Common myeloid progenitor, CD34-positive (primary cell): ENCODE results near the gene GLIPR1L2.
"Not testable (repeated sequence)": the region's sequence is repeated elsewhere in the genome, so short reads cannot be mapped to it uniquely, and the experiment has no call there.

Experiments used
- CTCF ChIA-PET: fragments of 350-600 bp; sonication (Branson Sonifier 250); formaldehyde crosslinking; loops from one replicate; lab custom pipeline; 2021; ENCODE audit warnings: antibody characterized with exemption; lab: Charles Lee
- POLR2A ChIA-PET: fragments of 350-600 bp; sonication (Branson Sonifier 250); formaldehyde crosslinking; loops from one replicate; lab custom pipeline; 2021; ENCODE audit warnings: antibody characterized with exemption; lab: Charles Lee
- DNase-seq, 3 donors: peaks; one replicate each; pipeline versions ENCODE4 v3.0.0 to v3.0.0-alpha.2; 2013
- H3K27ac ChIP-seq, 2 experiments: 1 replicate in 1 of 2; 2 replicates in 1 of 2; pipeline ENCODE4 v1.7.0; 2013; ENCODE audit warnings: inconsistent platforms in 2 of 2, low read length in 2 of 2, mild to moderate bottlenecking in 2 of 2, low read depth in 1 of 2, moderate library complexity in 1 of 2; ENCODE audit not compliant: severe bottlenecking in 2 of 2, insufficient read depth in 1 of 2, poor library complexity in 1 of 2
- H3K27me3 ChIP-seq, 5 experiments: replicated peaks in 2 of 5; 1 replicate in 3 of 5; 2 replicates in 2 of 5; pipeline versions ENCODE4 v1.6.1 to v1.7.0; 2013; ENCODE audit warnings: low read length in 4 of 5, mild to moderate bottlenecking in 2 of 5, moderate library complexity in 2 of 5, inconsistent platforms in 1 of 5; ENCODE audit not compliant: insufficient read depth in 5 of 5, control insufficient read depth in 4 of 5
- H3K36me3 ChIP-seq, 4 experiments: 1 replicate in 2 of 4; 2 replicates in 2 of 4; pipeline versions ENCODE4 v1.6.1 to v1.7.0; 2013; ENCODE audit warnings: low read length in 3 of 4, control low read depth in 1 of 4, mild to moderate bottlenecking in 1 of 4; ENCODE audit not compliant: control insufficient read depth in 4 of 4, insufficient read depth in 4 of 4
- H3K4me1 ChIP-seq, 4 experiments: 1 replicate in 3 of 4; 2 replicates in 1 of 4; pipeline versions ENCODE4 v1.6.1 to v1.7.1; 2013; ENCODE audit warnings: low read length in 3 of 4, mild to moderate bottlenecking in 3 of 4, control low read depth in 1 of 4, inconsistent platforms in 1 of 4, moderate library complexity in 1 of 4; ENCODE audit not compliant: control insufficient read depth in 4 of 4, insufficient read depth in 4 of 4; ENCODE audit errors: control extremely low read depth in 1 of 4
- H3K4me3 ChIP-seq, 7 experiments: 1 replicate in 4 of 7; 2 replicates in 3 of 7; pipeline versions ENCODE4 v1.5.1 to v1.7.0; 2013; ENCODE audit warnings: mild to moderate bottlenecking in 7 of 7, low read length in 6 of 7, moderate library complexity in 6 of 7, inconsistent platforms in 2 of 7, low read depth in 2 of 7, control low read depth in 1 of 7; ENCODE audit not compliant: insufficient read depth in 4 of 7, control insufficient read depth in 1 of 7; ENCODE audit errors: extremely low read depth in 1 of 7
- H3K9me3 ChIP-seq, 5 experiments: 1 replicate in 4 of 5; 2 replicates in 1 of 5; pipeline versions ENCODE4 v1.6.1 to v1.7.1; 2013; ENCODE audit warnings: low read length in 4 of 5, mild to moderate bottlenecking in 2 of 5, inconsistent platforms in 1 of 5, low read depth in 1 of 5, moderate library complexity in 1 of 5; ENCODE audit not compliant: control insufficient read depth in 4 of 5, insufficient read depth in 2 of 5; ENCODE audit errors: control extremely low read depth in 1 of 5
- WGBS: methylation state at CpG from one replicate; pipeline ENCODE4 v1.1.5; 2013; ENCODE audit not compliant: insufficient coverage; 5-methylcytosine and 5-hydroxymethylcytosine counted together

GLIPR1L2 gene

DNA sequence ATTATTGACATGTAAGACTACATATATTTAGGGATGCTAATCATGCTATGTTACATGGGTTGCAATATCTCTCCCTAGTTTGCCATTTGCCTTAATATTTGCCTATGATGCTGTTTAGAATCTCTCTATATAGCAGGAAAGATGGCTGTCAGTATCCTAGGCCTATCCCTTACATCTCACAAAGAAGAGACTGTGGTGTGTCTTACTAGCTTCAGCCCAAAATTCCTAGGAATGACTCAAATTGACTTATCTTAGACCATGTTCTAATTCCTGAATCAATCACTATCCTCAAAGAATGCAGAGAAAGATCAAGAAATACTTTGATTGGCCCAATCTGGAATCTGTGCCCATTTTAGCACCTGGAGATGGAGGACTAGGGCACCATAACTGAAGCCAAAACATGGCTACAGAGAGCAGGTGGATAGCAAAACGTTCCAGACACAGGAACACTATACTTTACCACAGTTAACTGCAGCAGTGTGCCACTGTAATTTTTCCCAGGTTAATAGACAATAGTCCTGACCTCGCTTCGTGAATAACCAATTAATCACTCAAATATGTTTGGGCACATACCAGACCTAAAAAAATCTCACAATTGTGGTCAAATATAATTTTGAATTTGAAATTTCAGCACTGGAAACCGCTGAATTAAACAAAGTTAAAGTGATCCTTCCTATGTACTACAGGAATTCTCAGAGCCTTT is 57.0 kb downstream of the GLIPR1L2 start:
- Histone ChIP-seq H3K36me3 (no peaks in the 10 kb centered on the region), H3K27me3 (no peaks in the 10 kb centered on the region), H3K27ac (no peak overlapping the region), H3K4me3 (no peak overlapping the region), H3K9me3 (peaks cover 0 to 2% (median 0%) of the 10 kb centered on the region in 5 experiments), H3K4me1 (peaks cover 0 to 30% (median 19%) of the 10 kb centered on the region in 4 experiments)
- no CpG with 5 or more reads among the region's 4 CpGs for WGBS
- ChIA-PET CTCF (interaction anchor here (1.7 to 2.5 kb wide), 3 partner anchors 10 to 35 kb away, joined by 5 to 7 read pairs (median 6); partner anchors contain the start of gene GLIPR1), POLR2A (no interaction called here)
- DNase-seq = no peak

DNA sequence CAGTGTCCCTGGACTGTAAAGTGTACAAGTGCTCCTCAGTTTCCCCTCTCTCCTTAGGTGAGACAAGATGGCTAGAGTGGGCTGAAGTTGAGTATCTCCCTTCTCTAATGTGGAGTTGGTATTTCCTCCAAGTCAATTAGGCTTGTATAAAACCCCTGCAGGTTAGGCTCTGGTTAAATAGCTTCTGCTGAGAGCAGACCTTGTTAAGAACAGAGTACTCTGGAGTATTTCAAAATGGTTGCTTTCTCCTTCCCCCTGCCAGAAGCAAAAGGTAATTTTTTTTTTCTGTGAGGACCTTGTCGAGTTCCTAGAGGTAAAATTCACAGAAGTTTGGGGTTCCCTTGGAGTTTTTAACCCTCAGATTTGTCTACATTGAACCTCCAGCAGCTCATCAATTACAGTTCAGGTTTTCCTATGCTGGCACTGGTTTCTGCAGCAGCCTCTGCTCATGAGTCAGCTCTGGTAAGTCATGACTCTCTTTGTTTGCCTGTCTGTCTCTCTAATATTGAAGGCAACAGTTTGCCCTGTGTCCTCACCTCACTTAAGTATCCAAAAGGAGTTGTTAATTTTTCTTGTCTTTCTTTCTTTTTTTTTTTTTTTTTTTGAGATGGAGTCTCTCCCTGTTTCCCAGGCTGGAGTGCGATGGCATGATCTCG is 61.9 kb downstream of the GLIPR1L2 start:
- peak in 1 of 3 donors; percentile 49 for DNase-seq

DNA sequence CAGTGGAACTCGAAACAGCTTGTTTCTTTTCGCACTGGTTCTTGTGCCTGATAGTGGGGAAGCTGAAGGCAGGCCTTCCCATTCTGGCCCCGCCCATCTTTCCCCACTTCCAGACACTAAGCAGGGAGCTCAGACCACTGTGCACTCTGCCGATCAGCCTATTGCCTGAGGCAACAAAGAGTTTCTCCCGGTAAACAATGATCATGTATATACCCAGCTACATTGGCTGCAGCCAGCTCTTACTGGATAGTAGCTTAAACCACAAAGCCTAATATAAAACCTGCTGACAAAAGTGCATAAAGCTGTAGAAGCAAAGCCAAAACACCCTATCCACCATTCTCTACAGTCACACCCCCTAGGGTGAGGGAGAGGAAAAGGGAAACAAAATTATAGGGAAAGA is 65.0 kb downstream of the GLIPR1L2 start:
- Histone ChIP-seq H3K4me1 (peaks cover 6 to 43% (median 29%) of the 10 kb centered on the region in 4 experiments), H3K27ac (no peak overlapping the region), H3K9me3 (peaks cover 0 to 6% (median 3%) of the 10 kb centered on the region in 5 experiments), H3K27me3 (no peaks in the 10 kb centered on the region), H3K4me3 (peak overlapping the region in 2 of 7 experiments; percentile 4 to 24), H3K36me3 (no peaks in the 10 kb centered on the region)
- peak in 1 of 3 donors; percentile 13 for DNase-seq
- CTCF ChIA-PET = interaction anchor here (0.7 to 2.6 kb wide), 7 partner anchors 14 to 65 kb away, joined by 3 to 13 read pairs (median 4); partner anchors contain the start of gene GLIPR1L2
- POLR2A ChIA-PET = no interaction called here
- no CpG with 5 or more reads among the region's 5 CpGs for WGBS

More for the DNA sequence above, 61.9 kb downstream of the GLIPR1L2 start:
- ChIA-PET CTCF (interaction anchor here (1.0 to 2.6 kb wide), 2 partner anchors 32 to 52 kb away, joined by 4 to 13 read pairs; no protein-coding TSS in a partner anchor), POLR2A (no interaction called here)
- Histone ChIP-seq H3K4me3 (no peak overlapping the region), H3K4me1 (peaks cover 6 to 35% (median 25%) of the 10 kb centered on the region in 4 experiments), H3K27ac (no peak overlapping the region), H3K9me3 (peaks cover 0 to 2% (median 0%) of the 10 kb centered on the region in 5 experiments), H3K27me3 (no peaks in the 10 kb centered on the region), H3K36me3 (no peaks in the 10 kb centered on the region)
- WGBS = no CpG with 5 or more reads among the region's 3 CpGs

DNA sequence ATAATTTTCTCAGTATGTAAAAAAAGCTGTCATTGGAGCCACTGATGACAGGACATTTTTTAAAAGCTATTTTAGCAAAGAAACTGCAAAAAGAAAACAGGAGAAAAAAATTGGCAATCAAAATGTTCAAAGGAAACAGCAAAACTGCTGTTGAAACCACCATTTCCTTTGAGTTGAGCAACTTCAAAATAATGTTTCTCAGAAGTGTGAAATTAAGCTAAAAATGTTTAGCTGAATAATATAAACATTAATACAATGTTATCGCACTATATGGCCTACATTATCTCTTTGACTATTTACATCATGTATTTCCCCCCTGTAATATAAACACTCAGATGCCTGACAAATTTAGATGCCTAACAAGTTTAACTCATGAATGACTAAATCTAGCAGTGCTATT is 66.3 kb downstream of the GLIPR1L2 start:
- Histone ChIP-seq H3K4me1 (peaks cover 6 to 43% (median 29%) of the 10 kb centered on the region in 4 experiments), H3K27ac (peak overlapping the region; percentile 44 to 64), H3K4me3 (no peak overlapping the region), H3K36me3 (no peaks in the 10 kb centered on the region), H3K27me3 (no peaks in the 10 kb centered on the region), H3K9me3 (peaks cover 0 to 6% (median 3%) of the 10 kb centered on the region in 5 experiments)
- 0% methylated on average over 1 of the region's 1 CpG for WGBS
- DNase-seq = peak; percentile 37 to 80 (median 70)
- POLR2A ChIA-PET = no interaction called here
- CTCF ChIA-PET = interaction anchor here (1.2 to 1.9 kb wide), 3 partner anchors 19 to 21 kb away, joined by 3 to 4 read pairs (median 4); no protein-coding TSS in a partner anchor

DNA sequence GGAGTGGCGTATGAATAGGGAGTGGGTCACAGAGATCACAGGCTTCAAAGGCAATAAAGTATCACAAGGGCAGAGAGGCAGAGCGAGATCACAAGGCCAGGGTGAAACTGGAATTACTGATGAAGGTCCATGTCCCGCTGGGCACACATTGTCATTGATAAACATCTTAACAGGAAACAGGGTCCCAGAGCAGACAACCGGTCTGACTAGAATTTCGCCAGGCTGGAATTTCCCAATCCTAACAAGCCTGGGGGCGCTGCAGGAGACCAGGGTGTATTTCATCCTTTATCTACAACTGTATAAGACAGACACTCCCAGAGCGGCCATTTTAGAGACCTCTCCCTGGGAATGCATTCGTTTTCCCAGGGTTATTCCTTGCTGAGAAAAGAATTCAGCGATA is 67.0 kb downstream of the GLIPR1L2 start:
- peak overlapping the region in 1 of 2 experiments; percentile 44 for H3K27ac ChIP-seq
- H3K4me1 ChIP-seq = peaks cover 6 to 42% (median 29%) of the 10 kb centered on the region in 4 experiments
- H3K36me3 ChIP-seq, H3K9me3 ChIP-seq, H3K4me3 ChIP-seq, H3K27me3 ChIP-seq, POLR2A ChIA-PET: not testable (repeated sequence)
- 73% methylated on average over 9 of the region's 9 CpGs for WGBS
- peak in 2 of 3 donors; percentile 41 to 59 for DNase-seq
- CTCF ChIA-PET = interaction anchor here (1.4 to 3.2 kb wide), 2 partner anchors 20 to 27 kb away, joined by 4 to 13 read pairs; no protein-coding TSS in a partner anchor

DNA sequence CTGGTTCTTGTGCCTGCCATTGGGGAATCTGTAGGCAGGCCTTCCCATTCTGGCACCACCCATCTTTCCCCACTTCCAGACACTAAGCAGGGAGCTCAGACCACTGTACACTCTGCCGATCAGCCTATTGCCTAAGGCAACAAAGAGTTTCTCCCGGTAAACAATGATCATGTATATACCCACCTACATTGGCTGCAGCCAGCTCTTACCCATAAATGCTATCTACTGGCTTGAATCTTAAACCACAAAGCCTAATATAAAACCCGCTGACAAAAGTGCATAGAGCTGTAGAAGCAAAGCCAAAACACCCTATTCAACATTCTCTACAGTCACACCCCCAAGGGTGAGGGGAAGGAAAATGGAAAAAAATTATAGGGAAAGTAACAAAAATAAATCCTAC is 68.9 kb downstream of the GLIPR1L2 start:
- POLR2A ChIA-PET = interaction anchor here (1.0 kb wide), 1 partner anchor 25 kb away, joined by 3 read pairs; no protein-coding TSS in a partner anchor
- H3K27ac ChIP-seq = no peak overlapping the region
- H3K27me3 ChIP-seq = no peaks in the 10 kb centered on the region
- H3K36me3 ChIP-seq = no peaks in the 10 kb centered on the region
- no peak for DNase-seq
- H3K9me3 ChIP-seq = peaks cover 0 to 11% (median 6%) of the 10 kb centered on the region in 5 experiments
- WGBS = 100% methylated on average over 1 of the region's 3 CpGs
- H3K4me3 ChIP-seq = no peak overlapping the region
- peaks cover 6 to 40% (median 27%) of the 10 kb centered on the region in 4 experiments for H3K4me1 ChIP-seq
- CTCF ChIA-PET = interaction anchor here (0.8 to 3.2 kb wide), 3 partner anchors 11 to 25 kb away, joined by 3 to 13 read pairs (median 4); no protein-coding TSS in a partner anchor
